ENCODE measurements around the gene LZIC.

GRCh38 chr1:9889411-9889810, 53.8 kb downstream of the LZIC start:
- TF ChIP-seq CTCF (CRISPR knock-in tag; IDR thresholded peaks at IDR 0.05) = no peak
- no peak for TF ChIP-seq ZNF253 (CRISPR knock-in tag; IDR thresholded peaks at IDR 0.05; ENCODE audit: borderline replicate concordance)
- TF ChIP-seq SUZ12 (IDR thresholded peaks at IDR 0.05; ENCODE audit: low read depth, low read length) = no peak
- TF ChIP-seq EZH2 (conservative IDR thresholded peaks at IDR 0.05; ENCODE audit: low read depth, low read length) = no peak
- TF ChIP-seq MYNN (CRISPR knock-in tag; IDR thresholded peaks at IDR 0.05; ENCODE audit: low read depth) = no peak
- TF ChIP-seq JUN (CRISPR knock-in tag; IDR thresholded peaks at IDR 0.05) = no peak
